ENCODE measurements around the gene CISD2.
"Not testable (repeated sequence)": the region's sequence is repeated elsewhere in the genome, so short reads cannot be mapped to it uniquely, and the experiment has no call there.

The CISD2 gene

GRCh38 chr4:102868781-102869568, at the start of gene CISD2:
Gene CISD2, plus strand, starts transcription at chr4:102868992. Its CDS starts 93 bp downstream, at chr4:102869085.
- DNase-seq (ENCODE audit: low spot score): peak; percentile 94

- not testable (repeated sequence) for DNase-seq (ENCODE audit: low spot score)
Measured at GRCh38 chr4:102819100-102819499, 49.7 kb upstream of the CISD2 start.

GRCh38 chr4:102819588-102820365, 49.0 kb upstream of the CISD2 start:
- no peak for DNase-seq (ENCODE audit: low spot score)

GRCh38 chr4:102823464-102823863, 45.3 kb upstream of the CISD2 start:
- no peak for DNase-seq (ENCODE audit: low spot score)

- DNase-seq (ENCODE audit: low spot score): no peak
Measured at GRCh38 chr4:102823897-102824296, 44.9 kb upstream of the CISD2 start.

- peak; percentile 24 for DNase-seq (ENCODE audit: low spot score)
Measured at GRCh38 chr4:102824398-102824797, 44.4 kb upstream of the CISD2 start.

- peak; percentile 67 for DNase-seq (ENCODE audit: low spot score)
Measured at GRCh38 chr4:102825261-102826091, 43.3 kb upstream of the CISD2 start.

GRCh38 chr4:102826105-102826889, 42.5 kb upstream of the CISD2 start:
- DNase-seq (ENCODE audit: low spot score): peak; percentile 26

GRCh38 chr4:102826890-102827673, 41.7 kb upstream of the CISD2 start, which contains the start of gene UBE2D3:
Gene UBE2D3, minus strand, starts transcription at chr4:102827551. Its CDS starts 1,043 bp downstream, at chr4:102826508.
- DNase-seq (ENCODE audit: low spot score): peak; percentile 87

- peak; percentile 98 for DNase-seq (ENCODE audit: low spot score)
Measured at GRCh38 chr4:102827674-102828496, 40.9 kb upstream of the CISD2 start.

- DNase-seq (ENCODE audit: low spot score): no peak
Measured at GRCh38 chr4:102828497-102828808, 40.3 kb upstream of the CISD2 start.

- DNase-seq (ENCODE audit: low spot score): no peak
Measured at GRCh38 chr4:102829803-102830202, 39.0 kb upstream of the CISD2 start.

- DNase-seq (ENCODE audit: low spot score): no peak
Measured at GRCh38 chr4:102832105-102832504, 36.7 kb upstream of the CISD2 start.

GRCh38 chr4:102832667-102833066, 36.1 kb upstream of the CISD2 start:
- DNase-seq (ENCODE audit: low spot score): no peak

GRCh38 chr4:102836596-102836995, 32.2 kb upstream of the CISD2 start:
- no peak for DNase-seq (ENCODE audit: low spot score)

- DNase-seq (ENCODE audit: low spot score): no peak
Measured at GRCh38 chr4:102842367-102842766, 26.4 kb upstream of the CISD2 start.

GRCh38 chr4:102843273-102843672, 25.5 kb upstream of the CISD2 start:
- no peak for DNase-seq (ENCODE audit: low spot score)

GRCh38 chr4:102843938-102844337, 24.9 kb upstream of the CISD2 start:
- no peak for DNase-seq (ENCODE audit: low spot score)

- no peak for DNase-seq (ENCODE audit: low spot score)
Measured at GRCh38 chr4:102847687-102848086, 21.1 kb upstream of the CISD2 start.

- DNase-seq (ENCODE audit: low spot score): no peak
Measured at GRCh38 chr4:102849579-102850104, 19.1 kb upstream of the CISD2 start.
